ENCODE data around the gene ISG15. TPM values are rescaled to one million over a fixed set of nuclear protein-coding genes. Genes with fewer than 3 reads are reported as not detected.
"Not testable (repeated sequence)": the region's sequence is repeated elsewhere in the genome, so short reads cannot be mapped to it uniquely, and the experiment has no call there.

Gene ISG15
- total and polyA plus RNA-seq, 4 experiments from 2014 or later = 31.6 to 309 (median 123) TPM

GRCh38 chr1:985126-985525 lies 28.2 kb upstream of the ISG15 start:
- Mint-ChIP-seq H3K36me3 (no peaks in the 10 kb centered on the region), H3K27me3 (peaks cover 19 to 29% of the 10 kb centered on the region in 2 donors), H3K9me3 (no peaks in the 10 kb centered on the region), H3K27ac (no peak overlapping the region), H3K4me1 (no peaks in the 10 kb centered on the region), H3K4me3 (no peak overlapping the region)
- Histone ChIP-seq H3K4me3 (ENCODE audit: low read length in 2 of 2) (no peak overlapping the region), H3K36me3 (ENCODE audit: insufficient read depth, low read length) (no peaks in the 10 kb centered on the region), H3K4me1 (ENCODE audit: insufficient read depth, low read length) (no peaks in the 10 kb centered on the region), H3K9me3 (ENCODE audit: control insufficient read depth in 1 of 2, low read length in 2 of 2) (no peaks in the 10 kb centered on the region), H3K27me3 (ENCODE audit: insufficient read depth, low read length) (peaks cover 4% of the 10 kb centered on the region), H3K27ac (ENCODE audit: low read depth, low read length) (no peak overlapping the region)
- DNase-seq = no peak
- CTCF ChIA-PET (ENCODE audit: partially characterized antibody) = interaction anchor here (0.7 to 4.7 kb wide), 9 partner anchors 8 to 307 kb away, joined by 3 to 65 read pairs (median 5); no protein-coding TSS in a partner anchor
- intact Hi-C loops (cut with micrococcal nuclease) = no loop called here
- POLR2A ChIA-PET (ENCODE audit: partially characterized antibody) = no interaction called here

- H3K27me3 ChIP-seq (ENCODE audit: insufficient read depth, low read length); H3K4me3 ChIP-seq (ENCODE audit: low read length in 2 of 2); H3K4me1 Mint-ChIP-seq; H3K36me3 Mint-ChIP-seq; DNase-seq; H3K4me1 ChIP-seq (ENCODE audit: insufficient read depth, low read length); POLR2A ChIA-PET (ENCODE audit: partially characterized antibody); CTCF ChIA-PET (ENCODE audit: partially characterized antibody); H3K36me3 ChIP-seq (ENCODE audit: insufficient read depth, low read length); H3K27ac ChIP-seq (ENCODE audit: low read depth, low read length); H3K4me3 Mint-ChIP-seq; H3K27ac Mint-ChIP-seq; intact Hi-C loops (cut with micrococcal nuclease); H3K9me3 ChIP-seq (ENCODE audit: control insufficient read depth in 1 of 2, low read length in 2 of 2): not testable (repeated sequence)
- Mint-ChIP-seq H3K27me3 (peaks cover 24 to 33% of the 10 kb centered on the region in 2 donors), H3K9me3 (peaks cover 0 to 15% (median 8%) of the 10 kb centered on the region in 8 donors)
Measured at GRCh38 chr1:988061-988460, 25.2 kb upstream of the ISG15 start.

- Mint-ChIP-seq H3K27me3 (peaks cover 24 to 29% of the 10 kb centered on the region in 2 donors), H3K4me1 (peaks cover 4 to 15% (median 5%) of the 10 kb centered on the region in 4 donors), H3K9me3 (peaks cover 0 to 15% (median 8%) of the 10 kb centered on the region in 8 donors)
- H3K9me3 ChIP-seq (ENCODE audit: control insufficient read depth in 1 of 2, low read length in 2 of 2); H3K27ac Mint-ChIP-seq; DNase-seq; H3K27ac ChIP-seq (ENCODE audit: low read depth, low read length); intact Hi-C loops (cut with micrococcal nuclease); H3K27me3 ChIP-seq (ENCODE audit: insufficient read depth, low read length); H3K36me3 Mint-ChIP-seq; H3K4me3 ChIP-seq (ENCODE audit: low read length in 2 of 2); H3K36me3 ChIP-seq (ENCODE audit: insufficient read depth, low read length); H3K4me1 ChIP-seq (ENCODE audit: insufficient read depth, low read length); H3K4me3 Mint-ChIP-seq: not testable (repeated sequence)
- ChIA-PET POLR2A (ENCODE audit: partially characterized antibody) (interaction anchor here (1.1 kb wide), 1 partner anchor 15 kb away, joined by 3 read pairs; no protein-coding TSS in a partner anchor), CTCF (ENCODE audit: partially characterized antibody) (interaction anchor here (2.2 to 4.0 kb wide), 3 partner anchors 7 to 11 kb away, joined by 10 to 19 read pairs (median 17); partner anchors contain the start of gene PERM1)
Measured at GRCh38 chr1:991275-991674, 22.0 kb upstream of the ISG15 start.

GRCh38 chr1:991895-992294 lies 21.4 kb upstream of the ISG15 start:
- peaks cover 20 to 27% of the 10 kb centered on the region in 2 donors for H3K27me3 Mint-ChIP-seq

GRCh38 chr1:992362-992761 lies 20.9 kb upstream of the ISG15 start:
- H3K4me1 ChIP-seq (ENCODE audit: insufficient read depth, low read length) = peaks cover 4% of the 10 kb centered on the region
- H3K27ac ChIP-seq (ENCODE audit: low read depth, low read length) = no peak overlapping the region

More at GRCh38 chr1:991895-992294, 21.4 kb upstream of the ISG15 start:
- CTCF ChIA-PET (ENCODE audit: partially characterized antibody) = interaction anchor here (2.2 to 4.0 kb wide), 3 partner anchors 8 to 11 kb away, joined by 10 to 19 read pairs (median 17); partner anchors contain the start of gene PERM1
- H3K36me3 ChIP-seq (ENCODE audit: insufficient read depth, low read length) = no peaks in the 10 kb centered on the region
- Mint-ChIP-seq H3K4me1 (peaks cover 4 to 15% (median 5%) of the 10 kb centered on the region in 4 donors), H3K27ac (no peak overlapping the region), H3K9me3 (peaks cover 0 to 15% (median 8%) of the 10 kb centered on the region in 8 donors), H3K36me3 (no peaks in the 10 kb centered on the region), H3K4me3 (no peak overlapping the region)
- no peaks in the 10 kb centered on the region for H3K9me3 ChIP-seq (ENCODE audit: control insufficient read depth in 1 of 2, low read length in 2 of 2)
- H3K4me1 ChIP-seq (ENCODE audit: insufficient read depth, low read length) = peaks cover 4% of the 10 kb centered on the region
- DNase-seq = no peak
- POLR2A ChIA-PET (ENCODE audit: partially characterized antibody) = no interaction called here
- H3K27ac ChIP-seq (ENCODE audit: low read depth, low read length) = no peak overlapping the region
- H3K27me3 ChIP-seq (ENCODE audit: insufficient read depth, low read length) = peaks cover 5% of the 10 kb centered on the region
- intact Hi-C loops (cut with micrococcal nuclease) = no loop called here
- H3K4me3 ChIP-seq (ENCODE audit: low read length in 2 of 2) = no peak overlapping the region

GRCh38 chr1:993379-993995 lies 19.8 kb upstream of the ISG15 start:
- DNase-seq = no peak
- intact Hi-C loops (cut with micrococcal nuclease) = no loop called here
- CTCF ChIA-PET (ENCODE audit: partially characterized antibody) = interaction anchor here (2.2 to 4.0 kb wide), 3 partner anchors 9 to 12 kb away, joined by 10 to 19 read pairs (median 17); partner anchors contain the start of gene PERM1
- POLR2A ChIA-PET (ENCODE audit: partially characterized antibody) = interaction anchor here (1.0 kb wide), 1 partner anchor 70 kb away, joined by 3 read pairs; no protein-coding TSS in a partner anchor
- peaks cover 4% of the 10 kb centered on the region for H3K4me1 ChIP-seq (ENCODE audit: insufficient read depth, low read length)
- H3K27ac ChIP-seq (ENCODE audit: low read depth, low read length) = no peak overlapping the region
- H3K9me3 Mint-ChIP-seq = peaks cover 0 to 15% (median 8%) of the 10 kb centered on the region in 8 donors
- H3K27me3 Mint-ChIP-seq = peaks cover 21 to 25% of the 10 kb centered on the region in 2 donors
- H3K27ac Mint-ChIP-seq = no peak overlapping the region
- peaks cover 14% of the 10 kb centered on the region for H3K27me3 ChIP-seq (ENCODE audit: insufficient read depth, low read length)
- H3K36me3 Mint-ChIP-seq = no peaks in the 10 kb centered on the region
- no peak overlapping the region for H3K4me3 Mint-ChIP-seq
- peaks cover 4 to 15% (median 5%) of the 10 kb centered on the region in 4 donors for H3K4me1 Mint-ChIP-seq
- H3K36me3 ChIP-seq (ENCODE audit: insufficient read depth, low read length) = no peaks in the 10 kb centered on the region
- H3K4me3 ChIP-seq (ENCODE audit: low read length in 2 of 2) = no peak overlapping the region
- no peaks in the 10 kb centered on the region for H3K9me3 ChIP-seq (ENCODE audit: control insufficient read depth in 1 of 2, low read length in 2 of 2)

More at GRCh38 chr1:992362-992761, 20.9 kb upstream of the ISG15 start:
- H3K36me3 ChIP-seq (ENCODE audit: insufficient read depth, low read length) = no peaks in the 10 kb centered on the region
- ChIA-PET POLR2A (ENCODE audit: partially characterized antibody) (no interaction called here), CTCF (ENCODE audit: partially characterized antibody) (interaction anchor here (2.2 to 4.0 kb wide), 3 partner anchors 8 to 11 kb away, joined by 10 to 19 read pairs (median 17); partner anchors contain the start of gene PERM1)
- H3K27me3 ChIP-seq (ENCODE audit: insufficient read depth, low read length) = peaks cover 10% of the 10 kb centered on the region
- Mint-ChIP-seq H3K4me3 (no peak overlapping the region), H3K27me3 (peaks cover 23 to 29% of the 10 kb centered on the region in 2 donors), H3K9me3 (peaks cover 0 to 15% (median 8%) of the 10 kb centered on the region in 8 donors), H3K4me1 (peaks cover 4 to 15% (median 5%) of the 10 kb centered on the region in 4 donors), H3K27ac (no peak overlapping the region), H3K36me3 (no peaks in the 10 kb centered on the region)
- intact Hi-C loops (cut with micrococcal nuclease) = no loop called here
- no peaks in the 10 kb centered on the region for H3K9me3 ChIP-seq (ENCODE audit: control insufficient read depth in 1 of 2, low read length in 2 of 2)
- DNase-seq = no peak
- no peak overlapping the region for H3K4me3 ChIP-seq (ENCODE audit: low read length in 2 of 2)

- H3K4me3 ChIP-seq (ENCODE audit: low read length in 2 of 2); H3K36me3 ChIP-seq (ENCODE audit: insufficient read depth, low read length); intact Hi-C loops (cut with micrococcal nuclease); H3K27ac ChIP-seq (ENCODE audit: low read depth, low read length); H3K36me3 Mint-ChIP-seq; H3K9me3 ChIP-seq (ENCODE audit: control insufficient read depth in 1 of 2, low read length in 2 of 2); DNase-seq; H3K4me3 Mint-ChIP-seq; H3K4me1 ChIP-seq (ENCODE audit: insufficient read depth, low read length): not testable (repeated sequence)
- Mint-ChIP-seq H3K4me1 (peaks cover 4 to 15% (median 5%) of the 10 kb centered on the region in 4 donors), H3K27ac (peak overlapping the region in 1 of 7 donors; percentile 50), H3K27me3 (peaks cover 18 to 22% of the 10 kb centered on the region in 2 donors), H3K9me3 (peaks cover 0 to 15% (median 8%) of the 10 kb centered on the region in 8 donors)
- CTCF ChIA-PET (ENCODE audit: partially characterized antibody) = interaction anchor here (1.2 to 4.0 kb wide), 3 partner anchors 8 to 10 kb away, joined by 3 to 19 read pairs (median 17); no protein-coding TSS in a partner anchor
- H3K27me3 ChIP-seq (ENCODE audit: insufficient read depth, low read length) = peaks cover 11% of the 10 kb centered on the region
- POLR2A ChIA-PET (ENCODE audit: partially characterized antibody) = interaction anchor here (1.1 kb wide), 1 partner anchor 18 kb away, joined by 3 read pairs; the partner anchor contains the start of gene ISG15
Measured at GRCh38 chr1:994546-994945, 18.8 kb upstream of the ISG15 start.
